Colonic mucosa (tissue), 4 donors: ENCODE data around the gene MPP7. TPM values are rescaled to one million over a fixed set of nuclear protein-coding genes. Genes with fewer than 3 reads are reported as not detected.

ENCODE experiments used
- DNase-seq: peaks from one replicate; pipeline ENCODE4 v3.0.0-alpha.2; 2020
- H3K27ac ChIP-seq: fragments of 200-600 bp; one replicate; pipeline ENCODE4 v1.8.0; 2021
- H3K27me3 ChIP-seq: fragments of 200-600 bp; one replicate; pipeline ENCODE4 v1.8.0; 2021
- H3K36me3 ChIP-seq: fragments of 200-600 bp; one replicate; pipeline ENCODE4 v1.8.0; 2021
- H3K4me1 ChIP-seq: fragments of 200-600 bp; one replicate; pipeline ENCODE4 v1.8.0; 2021; ENCODE audit warnings: mild to moderate bottlenecking
- H3K4me3 ChIP-seq: fragments of 200-600 bp; one replicate; pipeline ENCODE4 v1.8.0; 2021
- H3K9ac ChIP-seq, 2 donors: one replicate each; pipeline ENCODE4 v1.7.0; 2013; ENCODE audit warnings: control low read depth in 2 of 2, low read depth in 2 of 2, low read length in 2 of 2
- H3K9me3 ChIP-seq: fragments of 200-600 bp; one replicate; pipeline ENCODE4 v1.8.0; 2021
- CTCF ChIP-seq: fragments of 200-600 bp; IDR thresholded peaks from one replicate; pipeline ENCODE4 v1.8.0; 2022; ENCODE audit warnings: antibody characterized with exemption, mild to moderate bottlenecking
- intact Hi-C: fragments of 100-400 bp; cut with DNase I; formaldehyde crosslinking; loops from one replicate; pipeline ENCODE4 v1.14.1; 2022
- total RNA-seq, 2 donors: library from RNA; stranded (reverse); fragmentation: NEBNext Ultra II Directional in 1 of 2; extraction: Animal tissue kit (Norgen Biotek cat#: 25700) in 1 of 2; gene quantifications; one replicate each; pipeline ENCODE4 v1.2.1, GENCODE V29; 2021
- donor health status: healthy.
- donor health status: DM: no; HTN: no; CAD: no.
- donor health status: DM: no; HTN: no; CAD: no.

The MPP7 gene
- total RNA-seq, 2 donors from 2014 or later = 25.7 to 30.8 TPM

GRCh38 chr10:28332726-28333125 lies 29.9 kb upstream of the MPP7 start:
- H3K4me3 ChIP-seq = no peak overlapping the region

GRCh38 chr10:28331841-28332240 lies 29.0 kb upstream of the MPP7 start:
- H3K9ac ChIP-seq = no peak overlapping the region
- no peak overlapping the region for H3K4me3 ChIP-seq
- H3K4me1 ChIP-seq = no peaks in the 10 kb centered on the region
- TF ChIP-seq CTCF = no peak
- intact Hi-C loops = no loop called here
- no peak overlapping the region for H3K27ac ChIP-seq
- no peaks in the 10 kb centered on the region for H3K36me3 ChIP-seq
- H3K9me3 ChIP-seq = no peaks in the 10 kb centered on the region
- H3K27me3 ChIP-seq = no peaks in the 10 kb centered on the region
- no peak for DNase-seq

More at GRCh38 chr10:28332726-28333125, 29.9 kb upstream of the MPP7 start:
- intact Hi-C loops = no loop called here
- Histone ChIP-seq H3K9me3 (no peaks in the 10 kb centered on the region), H3K27me3 (no peaks in the 10 kb centered on the region), H3K4me1 (no peaks in the 10 kb centered on the region), H3K9ac (no peak overlapping the region), H3K27ac (peak overlapping the region; percentile 67), H3K36me3 (no peaks in the 10 kb centered on the region)
- no peak for DNase-seq
- no peak for TF ChIP-seq CTCF

GRCh38 chr10:28331066-28331465 lies 28.2 kb upstream of the MPP7 start:
- intact Hi-C loops = no loop called here
- no peak for TF ChIP-seq CTCF
- Histone ChIP-seq H3K36me3 (no peaks in the 10 kb centered on the region), H3K27me3 (no peaks in the 10 kb centered on the region), H3K4me3 (no peak overlapping the region), H3K27ac (no peak overlapping the region), H3K9ac (no peak overlapping the region), H3K4me1 (no peaks in the 10 kb centered on the region), H3K9me3 (no peaks in the 10 kb centered on the region)
- DNase-seq = no peak

GRCh38 chr10:28328346-28328745 lies 25.5 kb upstream of the MPP7 start:
- no peak for TF ChIP-seq CTCF
- intact Hi-C loops = no loop called here
- no peak overlapping the region for H3K9ac ChIP-seq
- no peak for DNase-seq
- H3K27ac ChIP-seq = no peak overlapping the region
- H3K27me3 ChIP-seq = no peaks in the 10 kb centered on the region
- no peaks in the 10 kb centered on the region for H3K36me3 ChIP-seq
- no peaks in the 10 kb centered on the region for H3K9me3 ChIP-seq
- H3K4me3 ChIP-seq = no peak overlapping the region
- H3K4me1 ChIP-seq = no peaks in the 10 kb centered on the region

- Histone ChIP-seq H3K4me1 (no peaks in the 10 kb centered on the region), H3K27me3 (no peaks in the 10 kb centered on the region), H3K9ac (no peak overlapping the region), H3K9me3 (no peaks in the 10 kb centered on the region), H3K4me3 (no peak overlapping the region), H3K36me3 (no peaks in the 10 kb centered on the region), H3K27ac (no peak overlapping the region)
- intact Hi-C loops = no loop called here
- no peak for DNase-seq
- no peak for TF ChIP-seq CTCF
Measured at GRCh38 chr10:28327491-28327880, 24.6 kb upstream of the MPP7 start.
